NCI-H2081 (cell line): ENCODE data around the gene TEX26.
"Not testable (repeated sequence)": the region's sequence is repeated elsewhere in the genome, so short reads cannot be mapped to it uniquely, and the experiment has no call there.

ENCODE experiments used
- DNase-seq, 2 experiments: peaks; one replicate each; lab custom pipeline; 2025; lab: John Stamatoyannopoulos, UW

TEX26 gene

GRCh38 chr13:30918662-30919405, 13.6 kb upstream of the TEX26 start:
- no peak for DNase-seq

- DNase-seq = no peak
Observed at GRCh38 chr13:30920162-30920909, 12.1 kb upstream of the TEX26 start.

GRCh38 chr13:30923418-30923817, 9.0 kb upstream of the TEX26 start:
- DNase-seq = no peak

- DNase-seq = no peak
Observed at GRCh38 chr13:30924721-30925120, 7.7 kb upstream of the TEX26 start.

DNA sequence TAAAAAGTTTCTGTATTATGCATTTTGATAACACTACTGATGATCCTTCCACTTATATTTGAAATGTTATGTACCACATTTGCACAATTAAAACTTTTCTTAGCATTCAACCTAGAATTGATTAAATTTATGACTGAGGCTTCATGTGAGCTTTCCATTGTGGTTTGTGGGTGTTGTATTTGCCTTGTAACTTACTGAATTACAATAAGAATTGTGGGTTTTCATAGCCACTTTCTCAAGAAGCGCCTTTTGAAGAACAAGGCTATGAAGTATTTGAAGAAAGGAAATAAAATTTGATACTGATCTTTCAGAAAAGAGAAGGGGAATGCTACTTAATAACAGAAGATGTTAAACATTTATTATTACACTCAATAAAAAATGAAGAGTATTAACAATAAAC, 7.0 kb upstream of the TEX26 start:
- DNase-seq = no peak

DNA sequence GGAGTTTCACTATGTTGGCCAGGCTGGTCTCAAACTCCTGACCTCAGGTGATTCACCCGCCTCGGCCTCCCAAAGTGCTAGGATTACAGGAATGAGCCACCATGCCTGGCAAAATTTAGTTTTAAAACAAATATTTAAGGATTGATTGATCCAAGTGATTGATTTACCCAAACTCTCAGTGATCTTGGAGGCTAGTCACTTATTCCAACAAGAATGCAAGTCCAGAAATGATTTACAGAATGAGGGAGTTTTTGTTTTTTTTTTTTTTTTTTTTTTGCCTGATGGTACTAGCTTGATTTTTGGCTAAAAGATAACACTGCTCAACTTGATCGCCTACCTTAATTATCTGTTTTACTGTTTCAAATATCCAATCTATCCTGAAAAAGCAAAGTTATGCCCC, 5.7 kb upstream of the TEX26 start:
- DNase-seq = no peak

- DNase-seq = not testable (repeated sequence)
Observed at GRCh38 chr13:30927188-30927587, 5.3 kb upstream of the TEX26 start.

DNA sequence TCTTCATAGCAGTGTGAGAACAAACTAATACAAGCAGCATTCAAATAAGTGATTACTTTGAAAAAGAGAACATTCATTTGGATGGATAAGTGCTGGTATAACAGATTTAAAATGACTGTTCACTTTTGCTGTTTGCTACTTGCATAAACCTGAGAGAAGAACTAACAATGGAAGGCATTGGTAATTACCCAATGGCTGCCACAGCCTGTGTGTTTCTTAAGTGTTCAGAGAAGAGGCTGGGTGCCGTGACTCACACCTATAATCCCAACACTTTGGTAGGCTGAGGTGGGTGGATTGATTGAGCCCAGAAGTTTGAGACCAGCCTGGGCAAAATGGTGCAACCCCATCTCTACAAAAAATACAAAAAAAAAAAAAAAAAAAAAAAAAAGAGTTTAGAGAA, 4.9 kb upstream of the TEX26 start:
- no peak for DNase-seq

DNA sequence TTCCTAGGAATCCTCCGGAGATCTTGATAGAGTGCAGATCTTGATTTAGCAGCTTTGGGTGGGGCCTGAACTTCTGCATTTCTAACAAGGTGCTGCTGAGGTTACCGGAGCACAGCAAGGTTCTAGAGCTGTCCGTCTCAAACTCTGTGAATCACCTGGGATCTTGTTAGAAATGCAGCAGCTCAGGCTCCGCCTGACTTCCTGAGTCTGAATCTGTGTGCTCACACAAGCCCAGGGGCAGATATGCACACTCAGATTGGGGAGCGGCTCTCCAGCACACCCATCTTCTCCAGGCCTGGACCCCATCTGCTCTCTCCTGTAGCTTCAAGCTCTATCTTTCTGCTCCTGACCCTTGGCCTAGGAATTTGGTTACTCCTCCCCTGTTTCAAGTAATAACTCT, 3.5 kb upstream of the TEX26 start:
- no peak for DNase-seq

GRCh38 chr13:30933354-30933670, 856 bp downstream of the TEX26 start:
- no peak for DNase-seq

DNA sequence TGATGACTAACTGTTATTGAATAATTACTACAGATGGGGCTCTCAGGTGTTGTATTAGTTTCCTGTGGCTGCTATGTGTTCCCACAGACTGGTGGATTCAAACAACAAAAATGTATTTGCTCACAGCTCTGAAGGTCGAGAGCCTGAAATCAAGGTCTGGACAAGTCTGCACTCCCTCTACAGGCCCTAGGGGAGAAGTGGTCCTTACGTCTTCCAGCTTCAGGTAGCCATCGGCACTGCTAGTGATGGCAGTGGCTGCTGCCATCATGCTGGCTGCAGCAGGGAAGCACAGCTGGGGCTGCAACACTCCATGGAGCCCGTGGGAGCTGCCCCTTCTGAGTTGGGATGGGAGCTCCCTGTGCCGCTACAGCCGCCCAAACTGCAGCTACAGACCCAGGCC, 1.9 kb downstream of the TEX26 start:
- no peak for DNase-seq

- DNase-seq = no peak
Observed at GRCh38 chr13:30934803-30935202, 2.3 kb downstream of the TEX26 start.

DNA sequence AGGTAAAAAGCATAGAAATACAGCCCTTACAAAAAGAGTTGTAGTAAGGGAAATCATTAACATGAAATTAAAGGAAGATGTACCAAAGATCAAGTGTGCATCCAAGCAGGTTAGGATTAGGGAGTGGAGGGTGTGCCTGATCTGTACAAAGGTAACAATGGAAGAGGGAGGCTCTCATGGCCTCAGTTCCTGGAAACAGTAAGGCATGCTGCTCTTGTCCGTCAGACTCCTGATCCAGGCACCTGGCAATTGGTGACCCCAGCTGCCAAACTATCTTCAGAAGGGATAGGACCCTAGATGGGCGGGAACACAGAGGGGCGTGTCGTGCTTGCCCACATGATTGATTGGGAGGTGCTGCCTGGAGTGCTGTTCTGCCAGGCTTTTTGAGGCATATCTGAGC, 4.5 kb downstream of the TEX26 start:
- no peak for DNase-seq

GRCh38 chr13:30943881-30944280, 11.4 kb downstream of the TEX26 start:
- no peak for DNase-seq

- DNase-seq = no peak
Observed at GRCh38 chr13:30957258-30957943, 24.9 kb downstream of the TEX26 start.

GRCh38 chr13:30959678-30960077, 27.2 kb downstream of the TEX26 start:
- DNase-seq = no peak

- no peak for DNase-seq
Observed at GRCh38 chr13:30963791-30964190, 31.3 kb downstream of the TEX26 start.

DNA sequence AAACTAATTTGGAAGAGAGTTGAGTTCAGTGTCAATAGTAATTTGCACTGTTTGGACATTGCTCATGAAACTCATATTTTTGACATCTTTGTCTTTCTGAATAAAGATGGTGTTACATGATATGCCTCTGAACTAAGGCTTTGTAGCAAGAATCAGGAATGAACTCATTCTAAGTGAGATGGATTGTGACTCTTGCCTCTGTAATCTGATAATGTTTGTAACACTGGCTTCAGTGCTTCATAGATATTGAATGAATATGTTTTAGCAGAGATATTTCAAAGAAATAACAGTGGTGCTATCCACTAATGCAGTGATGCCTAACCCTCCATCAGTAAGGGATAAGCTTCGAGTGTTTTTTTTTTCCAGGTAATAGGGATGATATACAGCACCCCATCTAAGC, 32.9 kb downstream of the TEX26 start:
- no peak for DNase-seq

- no peak for DNase-seq
Observed at GRCh38 chr13:30966101-30966500, 33.6 kb downstream of the TEX26 start.

DNA sequence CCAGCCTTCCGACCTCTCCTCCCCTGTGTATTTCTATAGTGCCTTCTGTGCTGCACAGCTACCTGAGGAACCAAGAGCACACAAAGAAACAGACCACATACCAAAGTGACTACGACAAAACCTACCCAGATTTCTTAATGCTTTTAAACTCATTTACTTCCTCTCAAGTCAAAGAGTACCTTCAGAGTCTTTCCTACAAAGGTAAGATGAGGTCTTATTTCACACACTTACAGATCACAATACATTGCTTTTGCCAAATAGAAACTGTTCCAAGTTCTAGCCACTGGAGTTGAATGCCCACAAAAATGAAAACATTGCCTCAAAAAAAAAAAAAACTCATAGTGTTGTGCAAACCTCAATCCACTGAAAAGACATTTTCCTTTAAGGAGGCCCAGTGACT, 36.4 kb downstream of the TEX26 start:
- no peak for DNase-seq

DNA sequence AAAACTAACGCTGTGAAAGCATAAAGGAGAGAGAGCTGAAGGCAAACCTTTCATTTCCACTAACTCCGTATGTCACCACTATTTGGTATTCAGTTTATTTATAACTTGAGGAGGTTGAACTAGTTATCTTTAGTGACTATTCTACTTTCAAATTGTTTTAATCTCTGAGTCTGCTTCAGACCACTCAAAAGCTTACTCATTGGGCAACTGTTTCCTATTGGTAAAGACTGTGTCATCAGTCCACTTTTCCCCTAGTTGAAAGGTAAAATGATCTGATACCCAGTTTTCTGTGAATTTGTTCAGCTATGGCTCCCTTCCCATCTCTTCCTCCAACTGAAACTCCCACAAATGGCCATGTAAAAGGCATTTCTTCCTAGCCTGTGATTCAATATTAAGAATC, 39.1 kb downstream of the TEX26 start:
- DNase-seq = no peak

DNA sequence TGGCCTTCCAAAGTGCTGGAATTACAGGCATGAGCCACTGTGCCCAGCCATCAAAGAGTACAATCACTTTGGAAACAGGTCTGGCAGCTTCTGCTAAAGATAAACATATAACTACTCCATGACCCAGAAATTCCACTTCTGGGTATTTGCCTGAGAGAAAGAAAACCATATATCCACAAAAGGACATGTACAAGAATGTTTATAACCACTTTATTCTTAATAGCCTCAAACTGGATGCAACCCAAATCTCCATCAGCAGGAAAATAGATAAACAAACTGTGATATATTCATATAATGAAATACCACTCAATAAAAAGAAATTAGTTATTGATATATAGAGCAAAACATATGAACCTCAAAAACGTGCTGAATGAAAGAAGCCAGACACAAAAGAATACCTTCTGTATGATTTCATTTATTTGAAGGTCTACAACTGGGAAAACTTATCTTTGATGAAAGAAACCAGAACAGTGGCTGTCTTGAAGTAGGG, 40.5 kb downstream of the TEX26 start:
- DNase-seq = no peak

DNA sequence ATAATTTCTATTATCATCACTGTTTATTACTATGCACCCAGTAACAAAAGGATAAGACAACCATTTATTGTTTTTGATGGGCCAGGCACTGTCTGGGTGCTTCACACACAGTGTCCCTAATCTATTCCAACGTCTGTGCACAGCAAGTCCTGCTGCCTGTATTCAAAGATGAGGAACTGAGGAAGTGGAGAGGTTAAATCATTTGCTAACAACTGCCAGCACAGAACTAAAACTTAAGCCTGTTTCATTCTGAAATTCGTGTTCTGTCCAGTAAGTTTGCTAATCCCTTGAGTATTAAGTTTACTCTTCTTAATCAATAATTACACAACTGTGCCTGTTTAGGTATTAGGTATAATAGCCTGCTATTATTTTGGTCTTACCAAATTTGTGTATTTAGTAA, 41.9 kb downstream of the TEX26 start:
- no peak for DNase-seq
